K562 (cell line): ENCODE data around the gene SNRNP200. TPM values are rescaled to one million over a fixed set of nuclear protein-coding genes. Genes with fewer than 3 reads are reported as not detected.
A peak's percentile ranks its signal among the peaks of the same experiment; 100 is the strongest.

Experiments
- ATAC-seq: fragments of 200-7000 bp; cut with Tn5 transposase; 3 replicates; pipeline ENCODE4 v1.9.1; 2020; ENCODE audit warnings: moderate library complexity
- BruUV-seq: library from RNA; stranded (reverse); fragments of 400-500 nt; replicated peaks from 2 replicates; lab custom pipeline; 2021; lab: Mats Ljungman, UMichigan
- CTCF ChIA-PET: fragments of 300-600 bp; formaldehyde crosslinking; extraction: SDS; loops from one replicate; lab custom pipeline; 2021; ENCODE audit warnings: low intra/inter-chr PET ratio; lab: Yijun Ruan, JAX
- POLR2A ChIA-PET: fragments of 300-600, 350-650 bp; sonication (Branson Sonifier 250); formaldehyde crosslinking; extraction: SDS; loops from one replicate; lab custom pipeline; 2021; ENCODE audit warnings: antibody characterized with exemption, inconsistent platforms; lab: Yijun Ruan, JAX
- DNase-seq, 4 experiments: peaks; one replicate each; pipeline versions ENCODE4 v3.0.0 to v3.0.0-alpha.2; 2011 to 2018; ENCODE audit warnings: low spot score in 3 of 4, mixed read lengths in 3 of 4; ENCODE audit errors: extremely low read depth in 1 of 4
- FAIRE-seq: peaks from 2 replicates; lab custom pipeline; 2011; peaks lifted over from hg19 to GRCh38; lab: Jason Lieb, UNC
- H2AFZ ChIP-seq: 2 replicates; pipeline ENCODE4 v1.6.0; 2011; ENCODE audit warnings: low read depth, low read length, control low read depth, inconsistent platforms
- H3K27ac ChIP-seq: fragments of 200-600 bp; 3 replicates; pipeline ENCODE4 v1.8.0; 2011; ENCODE audit warnings: low read depth, mild to moderate bottlenecking, control low read depth, inconsistent platforms, low read length, moderate library complexity, mixed read lengths; ENCODE audit errors: extremely low read depth
- H3K27me3 ChIP-seq, 2 experiments: fragments of 300-600 bp in 1 of 2; 2 replicates in 1 of 2; 3 replicates in 1 of 2; pipeline versions ENCODE4 v1.6.0 to v1.8.0; 2011; ENCODE audit warnings: inconsistent platforms in 2 of 2, low read length in 2 of 2, mild to moderate bottlenecking in 1 of 2, mixed read lengths in 1 of 2, moderate library complexity in 1 of 2; ENCODE audit not compliant: control insufficient read depth in 2 of 2, insufficient read depth in 2 of 2
- H3K36me3 ChIP-seq: fragments of 300-600 bp; 3 replicates; pipeline ENCODE4 v1.8.0; 2011; ENCODE audit warnings: mild to moderate bottlenecking, low read length, inconsistent platforms; ENCODE audit not compliant: control insufficient read depth, insufficient read depth
- H3K4me1 ChIP-seq, 2 experiments: fragments of 200-600 bp in 1 of 2; replicated peaks in 1 of 2; 2 replicates in 1 of 2; 3 replicates in 1 of 2; pipeline versions ENCODE4 v1.5.1 to v1.8.0; 2011; ENCODE audit warnings: inconsistent platforms in 2 of 2, low read length in 2 of 2, mild to moderate bottlenecking in 1 of 2, mixed read lengths in 1 of 2, moderate library complexity in 1 of 2; ENCODE audit not compliant: control insufficient read depth in 2 of 2, insufficient read depth in 2 of 2
- H3K4me2 ChIP-seq: 2 replicates; pipeline ENCODE4 v1.6.1; 2011; ENCODE audit warnings: low read length, control low read depth, inconsistent platforms, mixed read lengths; ENCODE audit not compliant: insufficient read depth
- H3K4me3 ChIP-seq: fragments of 200-600 bp; sonication (generic), shearing (Covaris generic); 2 replicates; pipeline ENCODE4 v1.5.1; 2016; ENCODE audit warnings: control low read depth, inconsistent platforms
- H3K79me2 ChIP-seq: fragments of 200-600 bp; 3 replicates; pipeline ENCODE4 v1.8.0; 2011; ENCODE audit warnings: low read length, inconsistent platforms; ENCODE audit not compliant: control insufficient read depth, insufficient read depth
- H3K9ac ChIP-seq, 2 experiments: 2 replicates each; pipeline versions ENCODE4 v1.6.0 to v1.6.1; 2011; ENCODE audit warnings: low read depth in 2 of 2, low read length in 2 of 2, control low read depth in 1 of 2, inconsistent platforms in 1 of 2, mild to moderate bottlenecking in 1 of 2, mixed read lengths in 1 of 2; ENCODE audit not compliant: insufficient read depth in 1 of 2
- H3K9me1 ChIP-seq: one replicate; pipeline ENCODE4 v1.6.0; 2011; ENCODE audit warnings: inconsistent platforms, mild to moderate bottlenecking, low read length, moderate library complexity; ENCODE audit not compliant: control insufficient read depth, insufficient read depth
- H3K9me3 ChIP-seq: replicated peaks from 2 replicates; pipeline ENCODE4 v1.5.1; 2011; ENCODE audit warnings: low read depth, low read length, inconsistent platforms; ENCODE audit not compliant: control insufficient read depth, insufficient read depth
- H4K20me1 ChIP-seq: replicated peaks from 2 replicates; pipeline ENCODE4 v1.6.1; 2011; ENCODE audit warnings: low read length, inconsistent platforms, mixed read lengths; ENCODE audit not compliant: control insufficient read depth, insufficient read depth
- CTCF ChIP-seq, 3 experiments: IDR thresholded peaks in 2 of 3; conservative IDR thresholded peaks in 1 of 3; 2 replicates each; pipeline ENCODE4 v1.5.1; 2011 to 2012; ENCODE audit warnings: low read length in 3 of 3, mild to moderate bottlenecking in 3 of 3, control low read depth in 2 of 3, improper control_type of control experiment in 1 of 3, inconsistent platforms in 1 of 3, low read depth in 1 of 3, mixed read lengths in 1 of 3, moderate library complexity in 1 of 3; ENCODE audit not compliant: insufficient read depth in 2 of 3
- NFIC ChIP-seq: fragments of 450-650 bp; IDR thresholded peaks from 2 replicates; pipeline ENCODE4 v1.6.1; 2017; ENCODE audit warnings: mild to moderate bottlenecking, inconsistent platforms
- POLR3G ChIP-seq: IDR thresholded peaks from 2 replicates; pipeline ENCODE4 v1.6.1; 2011; ENCODE audit not compliant: insufficient read length, insufficient replicate concordance; ENCODE audit errors: extremely low read depth
- WGBS: fragments of 100-300 bp; shearing (Covaris generic); methylation state at CpG from one replicate; pipeline ENCODE4 v1.1.6; 2016; ENCODE audit warnings: low coverage, mixed read lengths; ENCODE audit not compliant: insufficient coverage; ENCODE audit errors: missing lambda C conversion rate; 5-methylcytosine and 5-hydroxymethylcytosine counted together
- in situ Hi-C: fragments of 300-500 bp; cut with MboI; formaldehyde crosslinking; loops from 4 replicates; pipeline ENCODE4 v1.15.0; 2018; ENCODE audit warnings: inconsistent platforms, mixed read lengths
- intact Hi-C: fragments of 100-400 bp; cut with micrococcal nuclease; formaldehyde crosslinking; loops from 2 replicates; pipeline ENCODE4 v1.14.2; 2022
- polyA plus RNA-seq, 8 experiments: library from polyadenylated mRNA; depleted of rRNA in 4 of 8; stranded (reverse) in 5 of 8; unstranded in 3 of 8; fragments of >200 nt; fragmentation: Nextera tagmentation in 2 of 8; fragmentation: Illumina TruSeq in 1 of 8; extraction: Ambion mirVana in 2 of 8; extraction: Trizol in 1 of 8; gene quantifications; 2 replicates each; pipeline versions ENCODE4 v1.2.1 to v1.2.3, GENCODE V29; 2011 to 2014; ENCODE audit warnings: inconsistent platforms in 1 of 8, missing spikeins in 1 of 8
- total RNA-seq, 7 experiments: library from RNA; depleted of rRNA in 6 of 7; stranded (reverse); fragments of >200 nt in 6 of 7; fragmentation: Illumina TruSeq in 2 of 7; extraction: Trizol in 2 of 7; gene quantifications; 2 replicates each; pipeline versions ENCODE4 v1.2.1 to v1.2.3, GENCODE V29; 2011 to 2021; ENCODE audit warnings: low replicate concordance in 1 of 7
- TF ChIP-seq, protein P1 (sequence below): IDR thresholded peaks from 2 replicates; pipeline ENCODE4 v1.6.1; 2016; ENCODE audit warnings: missing genetic modification characterization, missing compliant biosample characterization

The SNRNP200 gene
- total and polyA plus RNA-seq, 9 of the 15 experiments (the other 6 are each of a cell fraction or from before 2014, with no cell fraction given), result 76.1 to 231 (median 155) TPM

DNA sequence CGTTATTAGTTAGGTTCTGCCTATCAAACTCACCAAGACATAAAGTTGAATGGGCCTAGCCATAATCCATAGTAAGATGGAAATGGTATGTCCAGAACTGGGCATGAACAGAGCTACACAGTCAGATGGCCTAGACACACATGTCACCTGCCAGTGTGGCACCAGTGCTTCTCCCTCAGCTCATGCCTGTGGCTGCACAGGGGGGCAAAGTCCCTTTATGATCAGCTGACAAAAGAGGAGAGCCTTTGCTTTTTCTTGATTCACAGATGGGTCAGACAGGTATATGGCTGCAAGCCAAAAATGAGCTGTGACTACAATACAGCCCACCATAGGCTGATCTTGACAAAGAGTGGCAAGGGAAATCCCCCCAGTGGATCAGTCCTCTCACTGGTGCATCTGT, 68.5 kb downstream of the SNRNP200 start:
- no peaks in the 10 kb centered on the region for H4K20me1 ChIP-seq
- H3K27me3 ChIP-seq, result no peaks in the 10 kb centered on the region
- peaks cover 3% of the 10 kb centered on the region for H3K9me1 ChIP-seq
- in situ Hi-C loops (no loop called here), intact Hi-C loops (no loop called here)
- ChIA-PET POLR2A (interaction anchor here (0.7 to 2.2 kb wide), 4 partner anchors 9 to 496 kb away, joined by 3 to 5 read pairs (median 4); no protein-coding TSS in a partner anchor), CTCF (no interaction called here)
- H3K9ac ChIP-seq, result no peak overlapping the region
- H3K9me3 ChIP-seq, result no peaks in the 10 kb centered on the region
- no peaks in the 10 kb centered on the region for H3K79me2 ChIP-seq
- no peak for FAIRE-seq
- no peaks in the 10 kb centered on the region; the same call in 2 of the 3 replicates for H3K36me3 ChIP-seq
- H3K4me3 ChIP-seq, result no peak overlapping the region
- H3K27ac ChIP-seq, result no peak overlapping the region
- no peaks in the 10 kb centered on the region for H3K4me1 ChIP-seq
- BruUV-seq, result no TSS peak
- no peak overlapping the region for H2AFZ ChIP-seq
- H3K4me2 ChIP-seq, result no peak overlapping the region
- peak; percentile 38; the same call in 1 of the 2 replicates for TF ChIP-seq NFIC
- no peak for TF ChIP-seq POLR3G
- TF ChIP-seq, all 486 proteins: peak for 1
- DNase-seq (no peak), ATAC-seq (no peak)
- WGBS, result 93% methylated on average over 1 of the region's 1 CpG

DNA sequence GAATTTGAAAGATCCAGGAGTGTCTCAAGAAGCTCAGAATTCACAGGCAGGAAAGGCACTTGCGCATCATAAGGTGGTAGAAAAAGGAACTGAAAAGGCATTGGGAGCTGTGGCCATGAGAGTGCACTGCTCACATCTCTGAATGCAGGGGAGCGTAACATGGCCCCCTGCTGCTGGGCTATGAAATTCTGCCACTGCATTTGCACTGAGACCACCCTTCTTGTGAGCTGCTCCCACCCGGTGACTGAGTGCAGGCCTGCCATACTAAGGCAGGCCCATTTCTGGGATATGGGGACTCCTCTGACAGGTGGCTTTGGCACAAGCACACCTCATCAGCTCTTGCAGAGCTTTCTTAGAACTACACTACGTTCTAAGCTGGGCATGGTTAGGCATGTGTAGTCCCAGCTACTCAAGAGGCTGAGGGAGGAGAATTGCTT, 71.4 kb downstream of the SNRNP200 start:
- TF ChIP-seq CTCF (IDR thresholded peaks at IDR 0.05 in 2 of 3, conservative IDR thresholded peaks at IDR 0.05 in 1 of 3; ENCODE audit: insufficient read depth in 2 of 3, low read depth in 1 of 3, low read length in 3 of 3), result peak in 1 of 3 experiments; percentile 47; a peak in 2 of 6 replicates
- TF ChIP-seq, protein P1, sequence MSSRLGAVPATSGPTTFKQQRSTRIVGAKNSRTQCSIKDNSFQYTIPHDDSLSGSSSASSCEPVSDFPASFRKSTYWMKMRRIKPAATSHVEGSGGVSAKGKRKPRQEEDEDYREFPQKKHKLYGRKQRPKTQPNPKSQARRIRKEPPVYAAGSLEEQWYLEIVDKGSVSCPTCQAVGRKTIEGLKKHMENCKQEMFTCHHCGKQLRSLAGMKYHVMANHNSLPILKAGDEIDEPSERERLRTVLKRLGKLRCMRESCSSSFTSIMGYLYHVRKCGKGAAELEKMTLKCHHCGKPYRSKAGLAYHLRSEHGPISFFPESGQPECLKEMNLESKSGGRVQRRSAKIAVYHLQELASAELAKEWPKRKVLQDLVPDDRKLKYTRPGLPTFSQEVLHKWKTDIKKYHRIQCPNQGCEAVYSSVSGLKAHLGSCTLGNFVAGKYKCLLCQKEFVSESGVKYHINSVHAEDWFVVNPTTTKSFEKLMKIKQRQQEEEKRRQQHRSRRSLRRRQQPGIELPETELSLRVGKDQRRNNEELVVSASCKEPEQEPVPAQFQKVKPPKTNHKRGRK (tag), result no peak
- ChIA-PET POLR2A (interaction anchor here (0.8 to 1.8 kb wide), 4 partner anchors 9 to 27 kb away, joined by 3 to 7 read pairs (median 4); partner anchors contain the start of gene STARD7), CTCF (no interaction called here)
- Histone ChIP-seq H3K9ac (no peak overlapping the region; a peak in 1 of 4 replicates), H3K79me2 (no peaks in the 10 kb centered on the region), H3K4me1 (no peaks in the 10 kb centered on the region), H3K36me3 (peaks cover 3% of the 10 kb centered on the region; the same call in 1 of the 3 replicates), H3K9me3 (no peaks in the 10 kb centered on the region), H3K4me2 (no peak overlapping the region), H3K27ac (no peak overlapping the region), H3K9me1 (peaks cover 3% of the 10 kb centered on the region), H3K27me3 (no peaks in the 10 kb centered on the region), H4K20me1 (no peaks in the 10 kb centered on the region), H2AFZ (no peak overlapping the region), H3K4me3 (no peak overlapping the region)
- ATAC-seq, result peak; percentile 53
- 68% methylated on average over 4 of the region's 4 CpGs for WGBS
- peak in 1 of 4 experiments; percentile 7 for DNase-seq
- in situ Hi-C loops, result no loop called here
- FAIRE-seq, result no peak
- no TSS peak for BruUV-seq
- intact Hi-C loops, result no loop called here
